ENCODE measurements around the gene IL1B. TPM values are rescaled to one million over a fixed set of nuclear protein-coding genes. Genes with fewer than 3 reads are reported as not detected.
A peak's percentile ranks its signal among the peaks of the same experiment; 100 is the strongest.

IL1B gene
- polyA plus RNA-seq, 2 donors = 1.9 to 4.3 TPM

DNA sequence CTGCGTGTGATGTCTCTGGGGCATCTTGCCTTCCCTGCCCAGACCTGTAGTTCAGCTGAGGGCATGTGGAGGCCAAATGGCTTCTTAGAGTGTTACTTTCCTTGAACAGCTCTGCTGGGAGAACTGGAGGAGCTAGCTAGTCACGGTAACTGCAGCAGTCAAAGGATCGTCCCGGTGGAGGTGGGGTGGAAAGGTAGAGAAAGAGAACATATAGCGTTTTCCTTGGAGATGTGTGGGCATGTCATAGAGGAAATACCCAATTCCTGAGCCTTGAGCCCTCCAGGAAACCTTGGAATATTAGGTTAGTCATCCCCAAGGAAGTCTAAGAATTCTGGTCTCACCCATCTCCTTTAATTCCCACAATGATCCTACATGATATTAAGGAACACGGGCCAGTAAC lies 40.8 kb upstream of the IL1B start:
- Histone ChIP-seq H3K36me3 (ENCODE audit: control insufficient read depth in 2 of 2, insufficient read depth in 2 of 2, low read length in 1 of 2) (no peaks in the 10 kb centered on the region), H3K9me3 (ENCODE audit: control insufficient read depth in 2 of 2, insufficient read depth in 1 of 2, low read depth in 1 of 2, low read length in 1 of 2) (no peaks in the 10 kb centered on the region), H3K4me1 (ENCODE audit: control insufficient read depth in 2 of 2, insufficient read depth in 2 of 2, low read length in 1 of 2) (peaks cover 2 to 9% of the 10 kb centered on the region in 2 donors), H3K4me3 (ENCODE audit: low read depth in 1 of 2, low read length in 2 of 2) (no peak overlapping the region), H3K27ac (ENCODE audit: low read depth in 2 of 2, low read length in 1 of 2) (peak overlapping the region; percentile 78 to 91), H3K27me3 (ENCODE audit: control insufficient read depth in 1 of 2, insufficient read depth in 2 of 2, low read length in 2 of 2) (no peaks in the 10 kb centered on the region)
- WGBS, 2 donors = 53 to 68% methylated on average over 6 of the region's 6 CpGs

DNA sequence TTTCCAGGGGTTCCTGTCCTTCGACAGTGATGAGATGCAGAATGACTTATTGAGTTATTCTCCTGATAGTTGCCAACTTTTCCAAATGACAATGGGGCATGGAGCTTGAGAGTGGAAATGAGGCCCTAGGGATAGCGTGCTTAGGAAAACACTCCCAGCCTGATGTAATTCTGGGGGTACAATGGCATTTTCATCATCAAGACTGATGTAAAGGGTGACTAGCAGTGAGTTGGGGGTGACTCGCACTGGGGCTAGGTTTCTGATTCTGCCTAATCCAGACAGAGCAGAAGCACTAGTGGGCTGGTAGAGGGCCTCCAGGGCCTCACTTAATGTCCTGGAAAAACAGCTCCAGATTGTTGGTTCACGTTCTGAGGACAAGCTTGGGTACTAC lies 40.4 kb upstream of the IL1B start:
- Histone ChIP-seq H3K4me1 (ENCODE audit: control insufficient read depth in 2 of 2, insufficient read depth in 2 of 2, low read length in 1 of 2) (peaks cover 2 to 9% of the 10 kb centered on the region in 2 donors), H3K27ac (ENCODE audit: low read depth in 2 of 2, low read length in 1 of 2) (peak overlapping the region; percentile 78 to 91), H3K4me3 (ENCODE audit: low read depth in 1 of 2, low read length in 2 of 2) (no peak overlapping the region), H3K9me3 (ENCODE audit: control insufficient read depth in 2 of 2, insufficient read depth in 1 of 2, low read depth in 1 of 2, low read length in 1 of 2) (no peaks in the 10 kb centered on the region), H3K36me3 (ENCODE audit: control insufficient read depth in 2 of 2, insufficient read depth in 2 of 2, low read length in 1 of 2) (no peaks in the 10 kb centered on the region), H3K27me3 (ENCODE audit: control insufficient read depth in 1 of 2, insufficient read depth in 2 of 2, low read length in 2 of 2) (no peaks in the 10 kb centered on the region)
- WGBS, 2 donors = 52 to 67% methylated on average over 4 of the region's 4 CpGs

DNA sequence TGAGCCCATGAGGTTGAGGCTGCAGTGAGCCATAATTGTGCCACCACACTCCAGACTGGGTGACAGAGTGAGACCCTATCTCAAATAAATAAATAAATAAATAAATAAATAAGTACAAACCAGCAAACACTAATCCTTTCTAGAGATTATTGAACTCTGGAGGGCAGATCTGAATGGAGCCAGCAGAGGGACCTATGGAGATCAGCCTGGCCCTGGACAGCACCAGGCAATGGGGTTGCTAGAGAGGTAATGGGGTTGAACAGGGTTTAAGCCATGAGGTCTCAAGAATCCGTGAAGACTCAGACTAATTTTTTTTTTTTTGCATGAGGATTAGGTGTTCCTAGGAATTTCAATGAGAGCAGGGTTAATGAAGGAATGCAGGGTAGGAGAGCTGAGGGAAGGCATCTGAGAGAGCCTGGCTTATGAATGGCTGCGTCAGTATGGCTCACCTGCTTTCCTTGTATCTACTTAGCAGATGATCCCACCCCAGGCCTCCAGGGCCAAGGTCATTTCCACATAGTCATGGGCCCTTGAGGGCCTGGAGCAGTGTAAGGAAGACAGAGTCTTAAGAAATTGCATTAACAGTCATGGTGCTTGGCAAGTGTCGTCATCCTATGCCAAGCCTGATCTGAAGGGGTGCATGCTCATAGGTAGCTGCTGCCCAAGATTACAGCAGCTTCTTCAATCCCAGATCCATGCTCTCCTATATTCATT lies 39.8 kb upstream of the IL1B start:
- peaks cover 2 to 9% of the 10 kb centered on the region in 2 donors for H3K4me1 ChIP-seq (ENCODE audit: control insufficient read depth in 2 of 2, insufficient read depth in 2 of 2, low read length in 1 of 2)
- H3K27me3 ChIP-seq (ENCODE audit: control insufficient read depth in 1 of 2, insufficient read depth in 2 of 2, low read length in 2 of 2) = no peaks in the 10 kb centered on the region
- H3K27ac ChIP-seq (ENCODE audit: low read depth in 2 of 2, low read length in 1 of 2) = peak overlapping the region; percentile 78 to 91
- H3K4me3 ChIP-seq (ENCODE audit: low read depth in 1 of 2, low read length in 2 of 2) = no peak overlapping the region
- no peaks in the 10 kb centered on the region for H3K9me3 ChIP-seq (ENCODE audit: control insufficient read depth in 2 of 2, insufficient read depth in 1 of 2, low read depth in 1 of 2, low read length in 1 of 2)
- WGBS, 2 donors = 55 to 79% methylated on average over 3 of the region's 3 CpGs
- H3K36me3 ChIP-seq (ENCODE audit: control insufficient read depth in 2 of 2, insufficient read depth in 2 of 2, low read length in 1 of 2) = no peaks in the 10 kb centered on the region

DNA sequence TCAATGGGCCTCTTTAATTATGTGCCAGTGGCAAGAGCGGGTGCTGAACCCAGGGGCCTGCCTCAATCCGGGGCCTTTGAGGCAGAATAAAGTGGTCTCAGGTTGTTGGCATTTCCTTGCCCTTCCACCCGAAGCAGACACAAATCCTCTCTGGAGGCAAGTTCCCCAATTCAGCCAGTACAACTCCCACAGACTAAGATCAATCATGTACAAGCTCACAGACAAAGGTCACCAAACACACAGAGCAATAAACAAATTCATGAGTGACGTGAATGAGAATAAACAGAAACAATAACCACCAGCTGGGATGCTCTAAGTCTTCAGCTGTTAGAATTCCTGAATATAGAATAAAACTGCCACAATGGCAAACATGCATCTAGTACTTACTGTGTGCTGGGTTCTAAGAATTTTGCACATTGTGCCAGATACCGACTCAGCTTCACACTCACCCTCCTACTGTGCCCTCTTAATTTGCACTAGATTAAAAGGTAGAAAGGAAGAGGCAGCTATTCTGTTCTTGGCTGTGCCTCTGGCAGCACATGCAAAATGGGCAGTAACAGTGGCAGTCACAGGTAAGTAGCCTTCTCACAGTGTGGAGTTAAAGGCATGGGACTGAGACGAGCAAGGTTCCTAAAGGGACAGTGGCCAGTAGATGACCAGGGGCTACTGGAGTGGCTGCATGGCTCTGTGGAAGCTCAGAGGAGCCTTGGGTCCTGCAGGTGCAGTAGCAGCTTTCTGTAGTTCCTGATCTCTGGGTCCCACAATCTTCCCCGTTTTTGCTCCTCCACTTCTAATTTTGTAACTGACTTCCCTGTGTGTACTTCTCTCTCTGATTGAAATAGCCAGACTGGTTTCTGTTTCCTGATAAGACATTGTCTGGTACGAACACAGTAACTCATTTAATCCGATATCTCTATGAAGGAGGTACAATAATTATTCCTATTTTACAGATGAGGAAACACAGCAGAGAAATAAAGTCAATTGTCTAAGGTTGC lies 34.6 kb upstream of the IL1B start:
- Histone ChIP-seq H3K4me1 (ENCODE audit: control insufficient read depth in 2 of 2, insufficient read depth in 2 of 2, low read length in 1 of 2) (peaks cover 3 to 6% of the 10 kb centered on the region in 2 donors), H3K9me3 (ENCODE audit: control insufficient read depth in 2 of 2, insufficient read depth in 1 of 2, low read depth in 1 of 2, low read length in 1 of 2) (no peaks in the 10 kb centered on the region), H3K4me3 (ENCODE audit: low read depth in 1 of 2, low read length in 2 of 2) (no peak overlapping the region), H3K36me3 (ENCODE audit: control insufficient read depth in 2 of 2, insufficient read depth in 2 of 2, low read length in 1 of 2) (no peaks in the 10 kb centered on the region), H3K27me3 (ENCODE audit: control insufficient read depth in 1 of 2, insufficient read depth in 2 of 2, low read length in 2 of 2) (no peaks in the 10 kb centered on the region), H3K27ac (ENCODE audit: low read depth in 2 of 2, low read length in 1 of 2) (no peak overlapping the region)
- 55 to 69% methylated on average over 9 of the region's 9 CpGs for WGBS, 2 donors

DNA sequence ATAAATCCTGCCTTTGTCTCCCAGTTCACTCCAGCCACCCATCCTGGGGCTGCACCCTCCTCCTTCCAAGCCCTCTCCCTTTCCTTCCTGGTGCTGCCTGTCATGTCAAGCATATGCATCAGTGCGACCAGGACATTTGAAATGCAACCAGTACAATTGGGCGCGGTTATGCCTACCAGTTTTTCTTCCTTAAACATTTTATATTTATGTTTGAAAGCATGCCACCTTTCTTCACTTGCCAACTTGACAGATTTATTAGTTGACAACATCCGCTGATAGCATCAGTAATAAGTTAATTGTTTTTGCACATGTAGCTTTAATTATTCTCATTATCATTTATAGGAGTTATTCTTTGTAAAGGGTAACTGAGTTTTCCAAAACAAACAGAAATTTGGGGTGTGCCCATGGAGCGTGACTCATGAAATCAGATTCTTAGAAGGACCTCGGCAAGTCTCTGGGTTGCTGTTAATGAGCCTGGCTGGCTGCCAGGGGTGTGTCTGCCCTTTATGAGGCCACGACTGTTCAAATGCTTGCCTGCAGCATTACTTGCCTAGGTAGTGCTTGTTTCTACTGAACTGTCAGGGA lies 32.8 kb upstream of the IL1B start:
- WGBS, 2 donors = 25 to 33% methylated on average over 7 of the region's 7 CpGs
- Histone ChIP-seq H3K27ac (ENCODE audit: low read depth in 2 of 2, low read length in 1 of 2) (peak overlapping the region; percentile 74 to 90), H3K9me3 (ENCODE audit: control insufficient read depth in 2 of 2, insufficient read depth in 1 of 2, low read depth in 1 of 2, low read length in 1 of 2) (no peaks in the 10 kb centered on the region), H3K4me3 (ENCODE audit: low read depth in 1 of 2, low read length in 2 of 2) (no peak overlapping the region), H3K36me3 (ENCODE audit: control insufficient read depth in 2 of 2, insufficient read depth in 2 of 2, low read length in 1 of 2) (no peaks in the 10 kb centered on the region), H3K4me1 (ENCODE audit: control insufficient read depth in 2 of 2, insufficient read depth in 2 of 2, low read length in 1 of 2) (peaks cover 3 to 6% of the 10 kb centered on the region in 2 donors), H3K27me3 (ENCODE audit: control insufficient read depth in 1 of 2, insufficient read depth in 2 of 2, low read length in 2 of 2) (no peaks in the 10 kb centered on the region)

DNA sequence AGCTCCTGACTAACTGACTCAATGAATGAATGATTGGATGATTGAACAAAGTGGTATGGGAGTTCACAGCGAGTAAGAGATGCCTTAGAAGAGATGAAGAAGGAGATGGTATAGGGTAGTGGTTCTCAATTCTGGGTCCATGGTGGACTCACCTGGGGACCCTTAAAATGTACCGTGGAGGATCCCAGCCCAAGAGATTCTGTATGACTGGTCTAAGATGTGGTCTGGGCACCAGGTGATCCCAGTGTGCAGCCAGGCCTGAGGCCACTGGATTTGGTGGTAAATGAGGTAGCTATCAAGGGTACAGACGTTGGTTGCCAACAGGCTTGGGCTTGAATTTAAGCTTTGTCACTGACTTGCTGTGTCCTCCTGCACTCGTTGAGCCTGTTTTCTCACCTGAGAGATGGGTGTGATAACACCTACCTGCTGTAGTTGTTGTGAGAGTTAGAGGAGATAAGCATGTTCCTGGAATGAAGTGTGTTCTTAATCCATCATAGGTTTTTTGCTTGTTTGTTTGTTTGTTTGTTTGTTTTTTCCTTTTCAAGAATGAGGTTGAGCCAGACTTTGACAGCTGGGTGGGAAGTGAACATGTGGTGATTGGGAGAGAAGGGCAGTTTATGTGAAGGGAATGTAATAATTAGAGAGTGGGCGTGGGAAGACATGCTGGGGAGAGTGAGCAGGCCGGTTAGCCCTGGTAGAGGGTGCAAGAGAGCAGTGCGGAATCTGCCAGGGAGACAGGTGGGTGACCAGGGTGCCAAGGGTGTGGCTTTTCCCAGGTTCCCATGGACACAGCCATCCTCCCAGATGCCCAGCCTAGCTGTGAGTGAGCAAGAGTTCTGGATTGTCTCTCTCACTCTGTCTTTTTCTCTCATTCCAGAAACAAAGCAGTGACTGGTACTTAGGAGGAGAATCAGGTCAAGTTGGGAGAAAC lies 31.4 kb upstream of the IL1B start:
- H3K9me3 ChIP-seq (ENCODE audit: control insufficient read depth in 2 of 2, insufficient read depth in 1 of 2, low read depth in 1 of 2, low read length in 1 of 2) = no peaks in the 10 kb centered on the region
- no peak overlapping the region for H3K4me3 ChIP-seq (ENCODE audit: low read depth in 1 of 2, low read length in 2 of 2)
- 54 to 69% methylated on average over 7 of the region's 7 CpGs for WGBS, 2 donors
- H3K36me3 ChIP-seq (ENCODE audit: control insufficient read depth in 2 of 2, insufficient read depth in 2 of 2, low read length in 1 of 2) = no peaks in the 10 kb centered on the region
- H3K27ac ChIP-seq (ENCODE audit: low read depth in 2 of 2, low read length in 1 of 2) = peak overlapping the region; percentile 74 to 90
- no peaks in the 10 kb centered on the region for H3K27me3 ChIP-seq (ENCODE audit: control insufficient read depth in 1 of 2, insufficient read depth in 2 of 2, low read length in 2 of 2)
- peaks cover 3 to 6% of the 10 kb centered on the region in 2 donors for H3K4me1 ChIP-seq (ENCODE audit: control insufficient read depth in 2 of 2, insufficient read depth in 2 of 2, low read length in 1 of 2)

DNA sequence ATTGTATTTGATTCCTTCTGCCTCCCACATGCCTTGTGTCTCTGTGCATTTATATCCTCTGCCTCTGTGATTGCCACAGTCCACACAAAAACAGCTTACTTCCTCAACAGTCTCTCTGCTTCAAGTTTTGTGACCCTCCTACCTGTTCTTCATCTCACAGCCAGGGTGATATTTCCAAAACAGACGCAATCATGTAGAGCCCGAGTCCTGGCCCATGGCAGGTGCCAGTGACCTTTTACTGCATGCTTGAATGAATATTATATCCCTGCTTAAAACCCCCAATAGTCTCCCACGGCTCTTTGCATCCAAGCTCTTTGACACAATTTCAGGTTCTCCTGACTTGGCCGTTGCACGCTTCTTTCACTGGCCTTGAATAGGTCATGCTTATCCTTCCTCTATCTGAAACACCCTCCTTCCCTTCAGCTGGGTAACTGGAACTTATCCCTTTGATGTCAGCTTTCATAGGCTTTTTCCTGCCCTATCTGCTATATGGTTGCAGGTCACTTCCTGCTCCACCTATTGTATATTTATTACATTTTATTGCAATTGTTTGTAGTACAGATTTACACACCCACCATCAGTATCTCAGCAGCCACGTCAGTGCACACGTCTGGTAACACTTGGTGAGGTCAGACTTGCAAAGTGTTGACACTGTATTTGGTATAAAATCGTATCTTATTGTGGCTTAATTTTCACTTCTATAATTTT lies 29.7 kb upstream of the IL1B start:
- no peaks in the 10 kb centered on the region for H3K27me3 ChIP-seq (ENCODE audit: control insufficient read depth in 1 of 2, insufficient read depth in 2 of 2, low read length in 2 of 2)
- H3K4me1 ChIP-seq (ENCODE audit: control insufficient read depth in 2 of 2, insufficient read depth in 2 of 2, low read length in 1 of 2) = peaks cover 3 to 6% of the 10 kb centered on the region in 2 donors
- no peaks in the 10 kb centered on the region for H3K9me3 ChIP-seq (ENCODE audit: control insufficient read depth in 2 of 2, insufficient read depth in 1 of 2, low read depth in 1 of 2, low read length in 1 of 2)
- no peaks in the 10 kb centered on the region for H3K36me3 ChIP-seq (ENCODE audit: control insufficient read depth in 2 of 2, insufficient read depth in 2 of 2, low read length in 1 of 2)
- H3K4me3 ChIP-seq (ENCODE audit: low read depth in 1 of 2, low read length in 2 of 2) = no peak overlapping the region
- 77 to 83% methylated on average over 8 of the region's 8 CpGs for WGBS, 2 donors
- H3K27ac ChIP-seq (ENCODE audit: low read depth in 2 of 2, low read length in 1 of 2) = no peak overlapping the region

DNA sequence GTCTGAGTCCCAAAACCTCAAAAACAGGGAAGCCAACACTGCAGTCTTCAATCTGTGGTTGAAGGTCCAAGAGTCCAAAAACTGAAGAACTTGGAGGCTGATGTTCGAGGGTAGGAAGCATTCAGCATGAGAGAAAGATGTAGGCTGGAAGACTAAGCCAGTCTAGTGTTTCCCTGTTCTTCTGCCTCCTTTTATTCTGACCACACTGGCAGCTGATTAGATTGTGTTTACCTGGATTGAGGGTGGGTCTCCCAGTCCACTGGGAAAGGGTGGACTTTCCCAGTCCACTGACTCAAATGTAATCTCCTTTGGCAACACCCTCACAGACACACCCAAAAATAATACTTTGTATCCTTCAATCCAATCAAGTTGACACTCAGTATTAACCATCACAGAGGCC lies 27.5 kb upstream of the IL1B start:
- Histone ChIP-seq H3K9me3 (ENCODE audit: control insufficient read depth in 2 of 2, insufficient read depth in 1 of 2, low read depth in 1 of 2, low read length in 1 of 2) (no peaks in the 10 kb centered on the region), H3K4me3 (ENCODE audit: low read depth in 1 of 2, low read length in 2 of 2) (no peak overlapping the region), H3K4me1 (ENCODE audit: control insufficient read depth in 2 of 2, insufficient read depth in 2 of 2, low read length in 1 of 2) (peaks cover 3% of the 10 kb centered on the region in 2 donors), H3K36me3 (ENCODE audit: control insufficient read depth in 2 of 2, insufficient read depth in 2 of 2, low read length in 1 of 2) (no peaks in the 10 kb centered on the region), H3K27me3 (ENCODE audit: control insufficient read depth in 1 of 2, insufficient read depth in 2 of 2, low read length in 2 of 2) (no peaks in the 10 kb centered on the region), H3K27ac (ENCODE audit: low read depth in 2 of 2, low read length in 1 of 2) (no peak overlapping the region)
- WGBS, 2 donors = 76 to 87% methylated on average over 1 of the region's 1 CpG
